ENCODE data around the gene CYP27C1. TPM values are rescaled to one million over a fixed set of nuclear protein-coding genes. Genes with fewer than 3 reads are reported as not detected.

CYP27C1 gene
- total and polyA plus RNA-seq, 2 of the 13 experiments (the other 11 are each of a cell fraction or from before 2014, with no cell fraction given): not detected

- intact Hi-C loops (cut with micrococcal nuclease; ENCODE audit: unreplicated experiment): no loop called here
Observed at GRCh38 chr2:127160676-127161075, 59.4 kb downstream of the CYP27C1 start.

More at GRCh38 chr2:127160676-127161075, 59.4 kb downstream of the CYP27C1 start:
- H3K9ac ChIP-seq (ENCODE audit: insufficient read depth, low read depth, low read length): no peak overlapping the region
- peaks cover 3 to 17% of the 10 kb centered on the region in 2 experiments; a peak in 3 of 5 replicates for H3K27me3 ChIP-seq (ENCODE audit: control insufficient read depth in 1 of 2, insufficient read depth in 2 of 2, low read length in 2 of 2)
- no peak overlapping the region for H3K4me3 ChIP-seq (replicated peaks in 1 of 3; ENCODE audit: insufficient read depth in 1 of 3, low read depth in 2 of 3, low read length in 3 of 3)
- no peak for ATAC-seq
- H3K4me2 ChIP-seq (ENCODE audit: low read depth, low read length): no peak overlapping the region
- ChIA-PET POLR2A (no interaction called here), CTCF (ENCODE audit: low intra/inter-chr PET ratio, low total read pairs) (no interaction called here)
- H3K36me3 ChIP-seq (replicated peaks in 1 of 2; ENCODE audit: control insufficient read depth in 1 of 2, insufficient read depth in 2 of 2, low read length in 2 of 2): no peaks in the 10 kb centered on the region
- no peaks in the 10 kb centered on the region for H4K20me1 ChIP-seq (ENCODE audit: insufficient read depth, low read length)
- no peak for TF ChIP-seq PRDM10 (CRISPR knock-in tag; IDR thresholded peaks at IDR 0.05; ENCODE audit: low read depth)
- TF ChIP-seq TRIM22 (IDR thresholded peaks at IDR 0.05): no peak
- TF ChIP-seq ZNF207 (IDR thresholded peaks at IDR 0.05; ENCODE audit: borderline replicate concordance): no peak
- no peak for TF ChIP-seq HOXA7 (CRISPR knock-in tag; IDR thresholded peaks at IDR 0.05)
- no peak for TF ChIP-seq NFIC (IDR thresholded peaks at IDR 0.05; ENCODE audit: low read length)
- TF ChIP-seq ARID5B (CRISPR knock-in tag; IDR thresholded peaks at IDR 0.05): no peak
- TF ChIP-seq ZFP62 (CRISPR knock-in tag; IDR thresholded peaks at IDR 0.05): no peak
- TF ChIP-seq MEIS2 (CRISPR knock-in tag; IDR thresholded peaks at IDR 0.05): no peak
- no peak for TF ChIP-seq SP140L (CRISPR knock-in tag; IDR thresholded peaks at IDR 0.05; ENCODE audit: borderline replicate concordance)
- TF ChIP-seq PITX1 (CRISPR knock-in tag; IDR thresholded peaks at IDR 0.05): no peak
- no peak for FAIRE-seq
- in situ Hi-C loops (cut with HindIII; ENCODE audit: extremely low pct_ligation_motif_present, low pct_unique_long_range_greater_than_20kb): no loop called here
- H3K27ac ChIP-seq (ENCODE audit: extremely low read length, insufficient read depth, low read length): no peak overlapping the region
- H2AFZ ChIP-seq (ENCODE audit: low read length): no peak overlapping the region
- no TSS peak for BruUV-seq (replicated peaks)
- H3K4me1 ChIP-seq (ENCODE audit: insufficient read depth, low read length): no peaks in the 10 kb centered on the region
- no peaks in the 10 kb centered on the region for H3K9me3 ChIP-seq (ENCODE audit: low read length)
- no peak for DNase-seq (ENCODE audit: low spot score)
- 27% methylated on average over 3 of the region's 3 CpGs for WGBS (ENCODE audit: low lambda C conversion rate)
- no peaks in the 10 kb centered on the region for H3K79me2 ChIP-seq (ENCODE audit: insufficient read depth, low read length)

All from HepG2 (cell line).